ENCODE measurements around the gene PHTF2. TPM values are rescaled to one million over a fixed set of nuclear protein-coding genes. Genes with fewer than 3 reads are reported as not detected.

Gene PHTF2
- total RNA-seq, 1 donor from 2014 or later = 9.4 TPM

- DNase-seq (ENCODE audit: low read depth) = no peak
Measured at GRCh38 chr7:77794000-77794399, 4.6 kb upstream of the PHTF2 start.

DNA sequence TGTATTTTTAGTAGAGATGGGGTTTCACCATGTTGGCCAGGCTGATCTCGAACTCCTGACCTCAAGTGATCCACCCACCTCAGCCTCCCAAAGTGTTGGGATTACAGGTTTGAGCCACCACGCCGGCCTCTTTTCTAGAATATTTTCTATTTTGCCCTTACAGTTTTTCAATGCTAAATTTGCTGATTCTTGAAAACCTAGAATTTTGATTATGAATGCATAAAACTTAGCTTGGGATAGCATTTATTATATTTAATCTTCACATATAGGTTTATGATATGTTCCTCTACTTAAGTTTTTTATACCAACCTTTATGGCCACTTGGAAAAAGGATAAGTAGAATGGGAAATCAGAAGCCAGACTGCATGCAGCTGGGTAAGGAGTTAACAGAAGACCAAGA is 2.5 kb upstream of the PHTF2 start:
- no peak for DNase-seq (ENCODE audit: low read depth)

DNA sequence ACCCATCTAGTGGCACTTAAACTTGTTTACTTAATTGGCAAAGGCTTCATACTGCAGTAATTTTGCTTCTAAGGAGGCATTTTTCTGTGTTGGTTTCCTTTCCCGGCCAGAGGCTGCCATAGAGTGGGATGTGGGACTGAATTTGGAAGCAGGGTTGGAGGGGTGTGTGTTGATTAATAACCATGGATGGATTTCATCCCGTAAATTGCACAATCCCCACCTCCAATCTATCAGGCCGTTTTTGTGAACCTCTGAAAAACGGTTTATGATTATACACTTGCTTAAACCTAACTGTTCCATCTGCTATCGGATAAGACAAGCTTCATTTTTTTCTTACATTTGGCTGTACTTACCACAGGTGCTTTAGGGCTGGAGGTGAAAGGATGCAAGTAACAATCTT is 1.6 kb upstream of the PHTF2 start:
- peak; percentile 1 for DNase-seq (ENCODE audit: low read depth)

DNA sequence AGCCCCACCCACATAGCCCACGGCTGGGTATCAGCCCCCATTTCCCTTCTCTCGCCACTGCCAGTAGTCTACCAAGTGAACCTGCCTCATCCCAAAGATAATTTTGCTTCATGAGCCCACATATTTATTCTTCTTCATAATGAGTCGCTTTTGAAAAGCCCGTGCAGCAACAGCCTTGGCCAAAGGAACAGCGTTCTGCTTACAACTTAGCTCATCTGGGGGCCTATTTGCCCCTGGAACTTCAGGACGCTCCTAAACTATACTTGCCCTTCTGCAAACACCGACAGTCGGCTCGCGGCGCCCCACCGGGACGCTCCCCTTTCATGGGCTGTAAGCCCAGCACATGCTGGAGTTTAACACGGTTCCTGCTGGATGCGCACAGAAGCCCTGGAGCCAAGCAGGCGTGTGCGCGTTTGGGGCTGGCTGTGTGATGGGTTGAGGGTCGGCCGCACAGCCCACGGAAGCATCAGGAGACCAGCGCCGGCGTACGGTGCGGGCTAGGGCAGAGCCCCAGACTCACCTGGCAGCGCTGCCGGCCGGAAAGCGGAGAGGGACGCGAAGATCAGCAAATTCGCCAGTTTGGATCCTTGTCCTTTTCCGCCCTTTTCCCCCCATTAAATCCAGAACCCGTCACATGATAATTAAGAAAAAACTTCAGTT is 709 bp upstream of the PHTF2 start:
- DNase-seq (ENCODE audit: low read depth) = no peak

GRCh38 chr7:77799078-77799964 is 748 bp downstream of the PHTF2 start:
- DNase-seq (ENCODE audit: low read depth) = peak; percentile 31

- no peak for DNase-seq (ENCODE audit: low read depth)
Measured at GRCh38 chr7:77800158-77800557, 1.6 kb downstream of the PHTF2 start.

GRCh38 chr7:77800730-77801129 is 2.2 kb downstream of the PHTF2 start:
- peak; percentile 6 for DNase-seq (ENCODE audit: low read depth)

DNA sequence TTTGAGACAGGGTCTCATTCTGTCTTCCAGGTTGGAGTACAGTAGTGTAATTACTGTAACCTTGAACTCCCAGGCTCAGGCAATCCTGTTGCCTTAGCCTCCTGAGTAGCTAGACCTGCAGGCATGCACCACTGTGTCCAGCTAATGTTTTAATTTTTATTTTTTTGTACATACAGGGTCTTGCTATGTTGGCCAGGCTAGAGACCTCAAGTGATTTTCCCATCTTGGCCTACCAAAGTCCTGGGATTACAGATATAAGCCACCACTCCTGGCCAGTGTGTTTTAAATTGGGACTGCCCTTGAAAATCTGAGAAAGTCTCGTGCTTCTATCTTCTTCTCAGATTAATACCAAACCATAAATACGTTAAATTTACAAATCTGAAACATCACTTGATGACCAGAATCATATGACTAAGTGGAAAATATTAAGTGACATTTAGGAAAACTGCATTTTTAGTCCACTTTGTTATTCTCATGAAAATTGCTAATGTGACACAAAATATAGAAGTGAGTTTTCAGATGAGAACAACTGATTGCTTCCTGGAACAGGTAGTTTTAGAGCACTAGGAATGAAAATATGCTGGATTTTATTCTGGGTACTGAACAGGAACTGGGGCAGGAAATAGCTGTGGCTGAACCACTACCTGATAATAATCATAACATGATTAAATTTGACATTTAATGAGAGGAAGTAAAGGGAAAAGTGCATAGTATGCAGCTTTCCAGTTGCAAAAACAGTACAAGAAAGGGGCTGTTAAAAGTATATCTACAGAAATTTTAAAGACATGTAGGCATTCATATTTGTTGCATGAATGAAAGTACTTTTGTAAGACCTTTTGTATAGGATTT is 4.2 kb downstream of the PHTF2 start:
- DNase-seq (ENCODE audit: low read depth) = no peak

DNA sequence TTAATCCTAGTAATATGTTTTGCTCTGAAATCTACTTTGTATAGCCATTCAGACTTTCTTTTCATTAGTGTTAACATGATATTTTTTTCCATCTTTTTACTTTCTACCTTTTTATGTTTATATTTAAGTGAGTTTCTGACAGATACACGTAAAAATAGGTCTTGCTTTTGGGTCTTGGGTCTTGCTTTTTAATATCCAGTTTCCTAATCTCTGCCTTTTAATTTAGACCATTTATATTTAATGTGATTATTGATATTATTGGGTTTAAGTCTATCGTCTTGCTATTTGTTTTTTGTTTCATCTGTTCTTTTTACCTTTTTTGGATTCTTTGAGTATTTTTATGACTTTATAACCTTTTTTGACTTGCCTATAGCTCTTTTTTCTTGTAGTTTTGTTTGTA is 7.9 kb downstream of the PHTF2 start:
- DNase-seq (ENCODE audit: low read depth) = no peak

DNA sequence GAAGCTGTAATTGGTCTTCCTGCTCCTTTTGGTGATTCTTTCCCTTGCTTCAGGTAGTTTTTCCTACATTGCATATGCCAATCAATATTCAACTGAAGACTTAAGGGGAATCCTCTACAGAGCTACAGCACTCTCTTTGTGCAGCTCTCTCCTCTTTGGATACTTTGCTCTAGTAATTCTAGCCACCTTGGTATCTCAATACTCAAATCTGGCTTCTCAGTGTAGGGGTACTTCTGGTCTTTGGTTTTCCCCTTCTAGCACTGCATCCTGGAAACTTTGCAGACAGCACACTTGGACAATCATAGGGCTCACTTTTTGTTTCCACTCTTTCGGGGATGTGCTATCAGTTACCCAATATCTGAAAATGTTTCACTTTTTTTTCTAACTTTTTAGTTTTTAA is 9.9 kb downstream of the PHTF2 start:
- no peak for DNase-seq (ENCODE audit: low read depth)

GRCh38 chr7:77811516-77812289 is 13.1 kb downstream of the PHTF2 start:
- DNase-seq (ENCODE audit: low read depth) = peak; percentile 18

GRCh38 chr7:77812290-77812685 is 13.7 kb downstream of the PHTF2 start:
- peak; percentile 38 for DNase-seq (ENCODE audit: low read depth)

DNA sequence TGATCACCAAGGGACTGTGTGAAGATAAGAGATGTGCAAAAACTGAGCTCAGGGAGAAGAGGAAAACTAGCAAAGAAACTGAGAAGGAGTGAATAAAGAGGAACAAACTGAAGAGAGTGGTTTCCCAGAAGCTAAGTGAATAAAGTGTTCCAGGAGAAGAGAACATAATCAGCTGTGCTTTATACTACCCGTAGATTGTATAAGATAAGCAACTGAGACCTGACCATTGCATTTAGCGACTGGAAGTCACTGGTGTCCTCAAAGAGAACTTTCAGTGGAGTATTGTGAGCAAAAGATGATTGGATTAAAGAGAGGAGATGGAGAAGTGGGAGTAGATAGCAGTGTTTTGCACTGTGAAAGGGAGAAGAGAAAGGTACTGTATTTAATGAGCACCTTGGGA is 14.6 kb downstream of the PHTF2 start:
- no peak for DNase-seq (ENCODE audit: low read depth)

DNA sequence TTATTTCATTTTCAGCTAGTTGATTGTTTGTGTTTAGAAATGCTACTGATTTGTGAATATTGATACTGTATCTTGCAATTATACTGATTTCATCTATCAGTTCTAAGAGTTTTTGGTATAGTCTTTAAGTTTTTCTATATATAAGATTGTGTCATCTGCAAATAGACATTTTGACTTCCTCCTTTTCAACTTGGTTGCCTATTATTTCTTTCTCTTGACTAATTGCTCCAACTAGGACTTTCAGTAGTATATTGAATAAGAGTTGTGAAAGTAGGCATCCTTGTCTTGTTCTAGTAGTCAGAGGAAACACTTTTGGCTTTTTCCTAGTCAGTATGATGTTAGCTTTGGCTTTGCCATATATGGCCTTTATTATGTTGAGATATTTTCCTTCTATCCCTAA is 20.4 kb downstream of the PHTF2 start:
- no peak for DNase-seq (ENCODE audit: low read depth)

DNA sequence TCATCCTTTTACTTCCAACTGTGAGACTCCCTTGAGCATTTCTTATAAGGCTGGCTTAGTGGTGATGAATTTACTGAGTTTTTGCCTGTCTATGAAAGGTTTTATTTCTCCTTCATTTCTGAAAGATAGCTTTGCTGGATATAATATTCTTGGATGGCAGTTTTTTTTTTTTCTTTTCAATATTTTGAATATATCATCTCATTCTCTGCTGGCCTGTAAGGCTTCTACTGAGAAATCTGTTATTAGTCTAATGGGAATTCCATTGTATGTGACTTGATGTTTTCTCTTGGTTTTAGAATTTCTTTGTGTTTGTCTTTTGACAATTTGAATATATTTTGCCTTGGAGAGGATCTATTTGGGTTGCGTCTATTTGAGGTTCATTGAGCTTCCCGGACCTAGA is 22.4 kb downstream of the PHTF2 start:
- no peak for DNase-seq (ENCODE audit: low read depth)

DNA sequence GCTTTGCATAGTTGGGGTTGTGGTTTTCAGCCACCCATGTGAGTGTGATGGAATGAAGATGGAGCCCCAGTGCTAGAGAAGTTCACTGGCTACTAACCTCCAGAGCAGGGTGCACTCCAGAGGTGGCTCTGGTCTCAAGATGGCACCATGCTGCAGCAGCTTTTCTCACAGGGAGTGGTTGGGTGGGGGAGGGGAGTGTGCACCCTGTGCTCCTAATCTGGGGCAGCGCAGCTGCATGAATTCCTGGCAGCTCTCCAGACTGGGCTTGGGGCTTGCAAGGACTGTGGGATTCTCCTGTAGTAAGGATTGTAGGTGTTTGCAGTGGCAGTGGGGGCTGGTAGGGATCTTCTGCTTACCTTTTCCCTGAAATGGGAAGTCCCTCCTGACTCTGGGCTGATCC is 23.7 kb downstream of the PHTF2 start:
- no peak for DNase-seq (ENCODE audit: low read depth)

- DNase-seq (ENCODE audit: low read depth) = no peak
Measured at GRCh38 chr7:77823787-77824186, 25.2 kb downstream of the PHTF2 start.

GRCh38 chr7:77824636-77825035 is 26.1 kb downstream of the PHTF2 start:
- DNase-seq (ENCODE audit: low read depth) = no peak

DNA sequence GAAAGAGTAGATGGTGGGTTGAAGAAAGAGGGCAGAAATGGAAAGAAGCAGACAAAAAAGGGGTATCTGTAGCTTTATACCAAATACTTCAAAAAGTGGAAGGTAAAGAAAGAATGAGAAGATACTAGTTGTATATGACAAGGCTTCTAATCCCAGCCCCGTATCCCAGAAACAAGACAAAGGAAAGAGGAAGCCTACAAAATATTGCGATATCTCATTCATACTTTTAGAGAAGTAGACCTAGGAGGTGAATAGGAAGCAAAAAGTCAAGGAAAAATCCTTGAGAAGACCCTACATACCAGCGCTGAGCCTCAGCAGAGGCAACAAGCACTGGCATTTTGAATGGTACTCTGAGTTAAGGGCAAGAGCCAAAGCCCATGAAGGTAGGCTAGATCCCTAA is 26.6 kb downstream of the PHTF2 start:
- DNase-seq (ENCODE audit: low read depth) = no peak

GRCh38 chr7:77826300-77826699 is 27.7 kb downstream of the PHTF2 start:
- no peak for DNase-seq (ENCODE audit: low read depth)

- no peak for DNase-seq (ENCODE audit: low read depth)
Measured at GRCh38 chr7:77827999-77828398, 29.4 kb downstream of the PHTF2 start.
